ENCODE measurements around the gene FUT1. TPM values are rescaled to one million over a fixed set of nuclear protein-coding genes. Genes with fewer than 3 reads are reported as not detected.

FUT1 gene
- total RNA-seq, 1 donor from 2014 or later, result 4.4 TPM

- no peak overlapping the region for H3K27ac Mint-ChIP-seq (ENCODE audit: unreplicated experiment)
Observed at GRCh38 chr19:48745208-48745995, 7.0 kb downstream of the FUT1 start.

GRCh38 chr19:48742096-48742495, 10.3 kb downstream of the FUT1 start:
- Mint-ChIP-seq H3K4me1 (ENCODE audit: low read depth, unreplicated experiment) (peaks cover 13% of the 10 kb centered on the region), H3K9me3 (ENCODE audit: unreplicated experiment) (peaks cover 19% of the 10 kb centered on the region), H3K27ac (ENCODE audit: unreplicated experiment) (no peak overlapping the region), H3K36me3 (ENCODE audit: unreplicated experiment) (no peaks in the 10 kb centered on the region), H3K27me3 (ENCODE audit: unreplicated experiment) (peaks cover 14% of the 10 kb centered on the region), H3K4me3 (ENCODE audit: unreplicated experiment) (no peak overlapping the region)
- no peak for TF ChIP-seq CTCF (IDR thresholded peaks at IDR 0.05; ENCODE audit: partially characterized antibody, unreplicated experiment)
- DNase-seq, result no peak

More at GRCh38 chr19:48745208-48745995, 7.0 kb downstream of the FUT1 start:
- H3K36me3 Mint-ChIP-seq (ENCODE audit: unreplicated experiment), result no peaks in the 10 kb centered on the region
- peak; percentile 64 for DNase-seq
- no peak for TF ChIP-seq CTCF (IDR thresholded peaks at IDR 0.05; ENCODE audit: partially characterized antibody, unreplicated experiment)
- H3K9me3 Mint-ChIP-seq (ENCODE audit: unreplicated experiment), result peaks cover 7% of the 10 kb centered on the region
- H3K27me3 Mint-ChIP-seq (ENCODE audit: unreplicated experiment), result peaks cover 2% of the 10 kb centered on the region
- H3K4me1 Mint-ChIP-seq (ENCODE audit: low read depth, unreplicated experiment), result peaks cover 3% of the 10 kb centered on the region
- H3K4me3 Mint-ChIP-seq (ENCODE audit: unreplicated experiment), result peak overlapping the region; percentile 86

- Mint-ChIP-seq H3K4me1 (ENCODE audit: low read depth, unreplicated experiment) (peaks cover 18% of the 10 kb centered on the region), H3K4me3 (ENCODE audit: unreplicated experiment) (peak overlapping the region; percentile 73), H3K36me3 (ENCODE audit: unreplicated experiment) (no peaks in the 10 kb centered on the region), H3K9me3 (ENCODE audit: unreplicated experiment) (peaks cover 19% of the 10 kb centered on the region), H3K27ac (ENCODE audit: unreplicated experiment) (no peak overlapping the region), H3K27me3 (ENCODE audit: unreplicated experiment) (peaks cover 19% of the 10 kb centered on the region)
- no peak for TF ChIP-seq CTCF (IDR thresholded peaks at IDR 0.05; ENCODE audit: partially characterized antibody, unreplicated experiment)
- peak; percentile 72 for DNase-seq
Observed at GRCh38 chr19:48741129-48741999, 11.1 kb downstream of the FUT1 start.

- TF ChIP-seq CTCF (IDR thresholded peaks at IDR 0.05; ENCODE audit: partially characterized antibody, unreplicated experiment), result no peak
- Mint-ChIP-seq H3K27me3 (ENCODE audit: unreplicated experiment) (peaks cover 20% of the 10 kb centered on the region), H3K9me3 (ENCODE audit: unreplicated experiment) (peaks cover 15% of the 10 kb centered on the region), H3K4me3 (ENCODE audit: unreplicated experiment) (peak within 1 kb of the TSS; percentile 81), H3K36me3 (ENCODE audit: unreplicated experiment) (no peaks in the 10 kb centered on the region), H3K27ac (ENCODE audit: unreplicated experiment) (peak within 1 kb of the TSS; percentile 52), H3K4me1 (ENCODE audit: low read depth, unreplicated experiment) (peaks cover 19% of the 10 kb centered on the region)
- no peak for DNase-seq
Observed at GRCh38 chr19:48740164-48740972, 12.1 kb downstream of the FUT1 start, which contains the start of gene RASIP1. Gene RASIP1 (minus strand): TSS chr19:48740610. CDS start chr19:48740282, 328 bp downstream.
